Measurements from ENCODE around the gene SIN3A.

- TF ChIP-seq CTCF (IDR thresholded peaks at IDR 0.05; ENCODE audit: low read depth, low read length, poor library complexity, severe bottlenecking) (peak; percentile 16), EZH2phosphoT487 (IDR thresholded peaks at IDR 0.05; ENCODE audit: borderline replicate concordance, low read length) (no peak)
Measured at GRCh38 chr15:75327005-75327404, 124.5 kb downstream of the SIN3A start.
